Fibroblast of skin of scalp (primary cell): ENCODE measurements around the gene VILL.
"Not testable (repeated sequence)": the region's sequence is repeated elsewhere in the genome, so short reads cannot be mapped to it uniquely, and the experiment has no call there.

ENCODE experiments used
- DNase-seq: peaks from one replicate; pipeline ENCODE4 v3.0.0-alpha.2; 2013

Gene VILL

DNA sequence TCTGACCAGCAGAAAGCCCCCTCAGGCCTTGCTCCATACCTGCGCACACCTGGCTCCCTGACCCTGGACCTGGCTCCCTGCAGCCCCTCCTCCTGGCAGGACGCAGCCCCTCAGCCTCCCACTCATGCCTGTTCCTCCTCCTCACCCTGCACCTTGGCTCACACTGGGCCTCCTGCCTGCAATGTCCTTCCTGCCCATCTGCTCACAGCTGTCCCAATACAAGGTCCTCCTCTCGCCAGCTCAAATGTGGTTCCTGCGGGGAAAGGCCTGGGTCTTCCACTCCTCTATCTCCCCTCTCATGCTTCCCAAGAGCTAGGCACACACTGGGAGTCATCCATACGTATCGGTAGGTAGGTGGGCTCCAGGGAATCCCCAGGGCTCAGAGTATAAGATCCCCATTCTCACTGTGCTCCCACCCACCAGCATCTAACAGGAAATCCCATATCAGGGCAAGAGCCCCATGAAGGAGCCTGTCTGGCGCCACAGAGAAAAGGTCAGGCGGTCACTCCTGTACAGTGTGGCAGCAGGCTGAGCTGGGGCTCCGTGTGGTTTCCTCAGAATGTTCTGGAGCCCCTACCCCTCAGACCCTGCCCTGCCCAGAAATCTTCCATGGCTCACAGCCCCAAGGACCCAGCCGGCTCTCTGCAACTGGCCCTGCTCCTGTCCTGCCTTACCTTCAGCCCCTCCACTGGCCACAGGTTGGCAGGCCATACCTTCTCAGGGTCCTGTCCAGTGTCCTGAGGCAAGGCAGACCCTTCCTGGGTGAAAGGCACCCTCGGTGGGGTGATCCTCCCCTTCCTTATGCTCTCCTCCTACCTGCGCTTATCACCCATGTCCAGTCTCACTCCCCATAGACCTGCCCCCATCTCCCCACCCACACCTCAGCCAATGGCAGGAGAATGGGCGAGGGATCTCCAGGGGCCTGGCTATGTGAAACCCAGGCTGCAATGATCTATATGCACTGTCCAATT is 28.0 kb downstream of the VILL start:
- no peak for DNase-seq

DNA sequence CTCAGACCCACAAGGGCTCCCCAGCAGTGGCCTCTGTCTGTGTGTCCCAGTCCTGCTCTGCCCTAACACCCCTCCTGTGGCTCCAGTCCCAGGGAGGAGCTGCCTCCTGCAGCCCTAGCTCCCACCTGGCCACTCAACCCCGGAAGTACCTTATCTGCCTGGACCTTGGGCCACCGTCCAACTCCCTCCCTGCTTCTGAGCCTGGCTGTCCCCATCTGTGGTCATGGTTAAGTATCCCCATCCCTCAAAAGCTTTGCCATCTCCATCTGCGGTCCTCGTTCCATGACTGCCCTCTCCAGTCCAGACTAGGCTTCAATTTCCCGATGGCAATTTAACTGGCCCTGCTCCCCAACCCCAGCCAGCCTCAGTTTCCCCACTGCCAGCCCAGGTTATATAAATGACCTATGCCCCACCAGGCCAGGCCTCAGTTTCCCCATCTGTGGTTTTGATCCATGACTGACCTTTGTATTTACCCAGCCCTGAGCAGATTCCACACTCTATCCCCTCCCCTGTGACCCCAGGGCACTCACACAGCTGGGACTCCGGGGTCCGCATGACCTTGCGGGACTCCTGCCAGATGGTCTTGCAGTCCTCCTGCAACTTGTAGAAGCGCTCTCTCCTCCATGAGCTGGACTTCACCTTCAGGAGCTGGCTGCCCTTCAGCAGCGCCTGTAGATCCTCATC is 29.2 kb downstream of the VILL start:
- no peak for DNase-seq

DNA sequence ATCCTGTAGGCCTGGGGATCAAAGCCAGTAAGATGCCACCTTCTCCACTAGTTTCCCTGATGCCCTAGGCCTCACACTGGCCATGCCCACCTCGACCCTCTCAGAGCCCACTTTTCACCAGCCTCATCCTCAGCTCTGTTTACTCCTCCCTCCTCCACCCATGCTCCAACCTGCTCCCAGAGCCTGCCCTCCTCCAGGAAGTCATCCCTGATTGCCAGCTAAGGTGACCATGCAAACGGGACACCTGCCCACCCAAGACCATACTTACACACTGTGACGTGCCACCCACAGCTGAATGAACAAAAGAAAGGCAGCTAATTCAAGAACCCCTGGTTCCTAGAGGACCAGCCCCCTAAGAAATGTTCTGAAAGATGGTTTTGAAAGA is 29.7 kb downstream of the VILL start:
- DNase-seq: no peak

DNA sequence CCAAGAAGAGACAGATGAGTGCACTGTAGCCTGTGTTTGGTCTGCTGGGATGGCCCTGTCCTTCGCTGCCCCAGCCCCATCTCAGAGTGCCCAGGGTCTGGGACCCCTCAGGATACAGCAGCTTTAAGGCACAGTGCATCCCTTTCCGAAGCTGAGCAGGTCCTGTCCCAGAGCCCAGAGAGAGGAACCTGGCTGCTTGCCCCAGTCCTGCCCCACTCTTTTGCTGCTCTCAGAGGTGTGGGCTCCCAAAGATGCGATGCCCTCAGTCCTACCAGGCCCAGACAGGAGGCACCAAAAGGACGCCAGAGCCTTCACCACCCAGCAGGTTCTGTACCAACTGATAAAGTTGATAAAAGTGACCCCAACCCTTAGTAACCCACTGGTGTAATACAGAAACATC is 30.6 kb downstream of the VILL start:
- DNase-seq: no peak

DNA sequence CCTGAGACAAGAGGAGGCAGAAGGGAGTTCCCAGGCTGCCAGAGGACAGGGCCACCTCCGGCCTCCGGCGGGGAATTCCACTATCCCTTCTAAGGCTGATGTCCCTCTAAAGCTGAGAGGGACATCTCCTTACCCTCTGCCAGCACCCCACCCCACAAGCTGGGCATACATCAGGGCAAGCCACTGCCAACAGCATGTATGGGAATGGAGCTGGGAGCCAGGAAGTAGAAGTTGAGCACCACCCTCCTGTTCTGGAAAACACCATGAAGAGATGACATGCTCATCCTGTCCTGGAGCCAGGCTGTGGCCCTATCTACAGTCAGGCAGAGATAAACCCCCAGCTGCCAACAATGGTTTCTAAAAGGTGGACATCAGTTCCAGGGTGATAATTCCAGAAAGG is 31.7 kb downstream of the VILL start:
- DNase-seq: no peak

DNA sequence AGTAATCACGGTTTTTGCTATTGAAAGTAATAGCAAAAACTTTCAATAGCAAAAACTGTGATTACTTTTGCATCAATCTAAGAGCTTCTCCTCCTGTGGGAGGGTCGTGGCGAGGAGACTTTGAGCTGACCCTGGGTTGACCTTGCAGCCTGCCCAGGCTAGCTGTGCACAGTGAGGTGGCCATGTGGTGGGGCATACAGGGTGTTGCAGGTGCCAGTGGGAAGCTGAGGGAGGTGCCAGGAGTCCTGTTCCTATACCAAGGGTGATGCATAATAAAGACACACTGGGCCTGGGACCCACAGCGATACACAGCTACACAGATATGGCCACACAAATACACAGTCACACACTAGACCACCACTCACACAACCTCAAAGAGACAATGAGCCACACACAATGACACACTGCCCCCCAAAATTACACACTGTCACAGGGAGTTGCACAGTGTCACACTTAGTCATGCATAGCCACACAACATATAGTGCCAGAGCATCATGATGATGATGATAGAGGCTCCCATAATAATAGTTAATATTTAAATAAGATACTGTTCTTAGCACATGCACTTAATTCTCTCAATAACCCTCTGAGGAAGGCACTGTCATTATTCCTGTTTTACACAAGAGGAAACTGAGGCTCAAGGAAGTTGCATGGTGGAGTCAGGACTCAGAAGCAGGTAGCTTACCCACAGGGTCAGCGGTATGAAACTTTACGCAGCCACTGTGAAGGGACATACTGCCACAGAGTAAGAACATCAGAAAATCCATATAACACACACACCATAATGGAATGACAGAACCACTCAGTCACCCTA is 32.5 kb downstream of the VILL start:
- no peak for DNase-seq

DNA sequence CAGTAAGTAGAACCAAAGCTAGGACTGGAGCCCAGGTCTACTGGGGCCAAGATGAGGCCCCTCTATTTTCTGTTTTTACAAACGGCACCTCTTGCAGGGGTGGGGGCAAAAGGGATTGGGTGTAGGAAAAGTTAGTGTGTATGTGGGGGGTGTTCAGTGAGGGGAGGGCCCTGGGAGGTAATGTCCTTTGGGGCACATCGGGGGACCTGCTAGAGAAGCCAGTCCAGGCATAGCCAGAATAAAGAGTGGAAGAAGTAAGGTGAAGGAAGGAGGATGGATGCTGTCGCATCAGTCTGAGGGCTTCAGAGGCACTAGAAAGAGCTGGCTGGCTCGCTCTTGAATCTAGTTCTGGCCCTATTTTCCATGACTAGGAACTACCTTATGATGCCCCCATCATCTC is 36.3 kb downstream of the VILL start:
- no peak for DNase-seq

DNA sequence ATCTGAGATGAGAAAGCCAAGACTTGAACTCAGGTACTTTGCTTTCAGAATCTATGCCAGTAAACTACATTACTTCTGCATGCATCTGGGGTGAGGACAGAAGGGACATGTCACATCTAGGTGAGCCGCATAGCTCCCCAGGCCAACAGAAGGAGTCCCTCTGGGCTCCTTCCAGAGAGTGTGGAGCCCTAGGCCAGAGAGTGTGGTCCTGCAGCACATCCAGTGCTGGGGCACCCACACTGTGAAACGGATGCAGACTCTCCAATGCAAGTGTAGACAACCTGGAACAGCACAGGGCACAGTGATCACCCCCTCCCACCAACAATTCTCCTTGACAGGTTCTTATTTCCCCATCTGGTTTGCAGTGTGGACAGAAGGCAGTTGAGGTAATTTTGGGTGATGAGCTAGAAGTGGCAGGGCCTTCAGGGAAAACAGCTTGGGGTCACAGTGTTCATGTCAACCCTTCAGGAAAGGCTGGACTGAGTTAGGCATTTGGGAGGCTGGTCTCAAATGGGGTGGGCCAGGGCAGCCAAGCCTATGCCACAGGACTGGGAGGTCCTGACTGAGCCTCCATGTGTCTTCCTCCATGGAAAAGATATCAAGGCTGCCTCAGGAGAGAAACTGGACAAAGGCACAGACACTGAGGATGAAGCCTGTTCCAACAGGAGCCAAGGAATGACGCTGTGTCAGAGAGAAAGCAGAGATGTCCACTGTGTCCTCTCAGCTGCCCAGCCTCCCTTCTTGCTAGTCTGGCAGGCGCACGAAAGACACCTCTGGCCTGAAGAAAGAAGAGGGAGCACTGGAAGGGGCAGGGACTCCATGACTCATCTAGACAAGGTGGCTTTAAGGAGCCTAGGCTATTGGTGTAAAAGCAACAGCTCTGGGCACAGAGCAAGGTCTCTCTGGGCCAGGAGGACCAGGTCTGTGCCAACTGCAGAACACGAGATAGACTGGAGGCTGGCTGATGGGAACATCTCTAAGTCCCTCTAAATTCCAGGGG is 37.2 kb downstream of the VILL start:
- no peak for DNase-seq

DNA sequence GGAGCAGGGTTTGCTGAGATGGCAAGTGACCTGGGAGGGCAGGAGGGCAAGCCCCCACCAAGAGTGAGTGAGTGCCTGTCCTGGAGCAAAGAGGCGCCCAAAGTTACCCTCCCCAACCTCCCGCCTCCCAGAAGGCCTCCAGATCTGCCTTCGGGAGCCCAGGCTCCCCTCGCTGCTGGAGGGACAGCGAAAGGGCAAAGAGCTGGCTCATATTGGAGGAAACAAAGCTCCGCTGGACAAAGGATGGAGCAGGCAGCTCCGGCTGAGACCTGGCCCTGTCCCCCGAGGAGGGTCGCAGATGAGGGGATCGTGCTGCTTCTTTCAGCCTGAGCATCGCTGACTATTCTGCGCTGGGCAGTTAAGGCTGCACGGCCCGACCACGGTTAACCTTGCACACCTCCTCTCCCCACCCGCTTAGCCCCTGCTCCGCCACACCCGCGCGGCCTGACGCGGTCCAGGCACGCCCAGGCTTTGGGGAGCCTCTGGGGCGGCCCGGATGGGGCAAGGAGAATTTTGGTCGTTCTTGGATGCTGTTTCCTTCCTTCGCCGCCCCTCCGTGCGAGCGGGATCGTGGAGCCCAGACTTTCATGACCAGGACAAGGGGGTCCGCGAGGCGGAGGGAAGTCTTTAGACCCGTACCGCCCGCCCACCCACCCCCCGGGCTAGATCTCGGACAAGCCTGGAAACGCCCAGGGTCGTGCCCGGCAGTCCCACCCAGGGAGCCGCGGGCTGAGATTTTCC is 38.2 kb downstream of the VILL start:
- no peak for DNase-seq

DNA sequence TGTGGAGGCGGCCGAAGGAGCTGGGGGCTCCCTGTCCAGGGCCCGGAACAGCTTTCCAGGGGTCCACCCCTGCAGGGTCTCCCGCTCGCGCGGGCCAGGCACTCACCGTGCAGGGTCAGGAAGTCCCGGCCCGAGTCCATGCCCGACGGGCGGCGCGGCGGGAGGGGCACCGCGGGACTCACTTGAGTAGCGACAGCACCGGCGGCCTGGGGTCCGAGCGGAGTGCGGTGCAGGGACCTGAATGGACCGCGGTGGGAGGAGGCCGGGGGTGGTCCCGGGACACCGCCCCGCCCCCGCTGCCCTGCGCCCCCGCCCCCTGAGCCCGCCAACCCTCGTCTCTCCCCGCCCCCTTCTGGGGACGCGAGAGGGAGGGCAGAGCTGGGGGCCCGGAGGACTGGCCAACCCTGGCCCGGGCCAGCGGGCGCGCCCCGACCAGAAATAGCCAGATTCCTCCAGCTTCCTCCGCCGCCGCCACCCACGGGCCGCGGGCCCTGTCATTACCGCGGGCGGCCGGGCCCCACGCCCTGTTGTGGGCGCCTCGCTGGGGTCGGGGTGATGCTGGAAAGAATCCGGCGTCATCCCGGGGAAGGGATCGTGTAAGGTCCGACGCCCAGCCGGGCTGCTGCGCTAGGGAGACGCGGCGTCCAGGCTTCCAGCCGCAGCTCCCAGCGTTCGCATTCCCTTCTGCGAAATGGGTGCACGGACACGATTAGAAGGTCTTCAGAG is 39.0 kb downstream of the VILL start, which contains the start of gene PLCD1:
PLCD1 (minus strand) TSS at position 243 of the 726 bp plus-strand sequence; CDS start at position 140, 103 bp downstream.
- DNase-seq: peak; percentile 78

DNA sequence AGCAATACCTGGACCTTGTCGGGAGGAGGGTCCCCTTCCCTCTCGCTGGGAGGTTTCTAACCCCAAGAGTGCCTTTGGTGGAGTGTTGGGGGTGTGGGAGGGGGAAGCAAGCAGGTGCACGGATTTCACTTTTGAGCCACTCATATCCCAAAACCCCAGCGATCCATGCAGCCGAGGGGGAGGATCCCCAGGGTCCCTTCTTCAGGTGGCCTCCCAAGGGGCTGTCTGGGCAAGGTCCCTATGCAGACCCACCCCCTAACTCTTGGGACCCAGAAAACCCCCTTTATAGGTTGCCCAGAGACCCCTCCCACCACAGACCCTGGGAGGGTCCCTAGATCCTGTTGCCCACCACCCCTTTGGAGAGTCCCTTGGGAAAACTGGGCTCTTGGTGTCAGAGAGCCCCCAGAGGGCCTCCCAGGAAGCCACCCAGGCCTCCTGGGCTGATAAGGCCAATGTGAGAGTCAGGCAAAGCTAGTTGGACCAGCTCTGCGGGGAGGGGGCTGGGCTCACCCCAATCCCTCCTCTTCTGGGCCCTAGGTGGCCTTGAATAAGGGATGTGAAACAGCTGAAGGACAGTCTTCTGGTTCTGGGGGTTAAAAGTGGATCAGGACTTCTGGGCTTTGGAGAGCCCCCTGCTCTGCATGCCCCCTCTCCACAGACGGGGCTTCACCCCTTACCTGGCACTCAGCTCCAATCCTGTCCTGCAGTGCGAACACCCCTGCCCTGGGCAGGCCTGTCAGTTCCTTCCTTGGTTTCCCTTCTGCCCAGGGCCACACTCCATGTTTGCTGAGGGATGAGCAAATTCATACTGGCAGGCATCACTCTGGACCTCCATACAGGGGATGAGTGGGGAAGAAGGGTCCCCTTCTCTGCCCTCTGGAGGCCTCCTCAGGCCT is 39.8 kb downstream of the VILL start:
- DNase-seq: no peak

DNA sequence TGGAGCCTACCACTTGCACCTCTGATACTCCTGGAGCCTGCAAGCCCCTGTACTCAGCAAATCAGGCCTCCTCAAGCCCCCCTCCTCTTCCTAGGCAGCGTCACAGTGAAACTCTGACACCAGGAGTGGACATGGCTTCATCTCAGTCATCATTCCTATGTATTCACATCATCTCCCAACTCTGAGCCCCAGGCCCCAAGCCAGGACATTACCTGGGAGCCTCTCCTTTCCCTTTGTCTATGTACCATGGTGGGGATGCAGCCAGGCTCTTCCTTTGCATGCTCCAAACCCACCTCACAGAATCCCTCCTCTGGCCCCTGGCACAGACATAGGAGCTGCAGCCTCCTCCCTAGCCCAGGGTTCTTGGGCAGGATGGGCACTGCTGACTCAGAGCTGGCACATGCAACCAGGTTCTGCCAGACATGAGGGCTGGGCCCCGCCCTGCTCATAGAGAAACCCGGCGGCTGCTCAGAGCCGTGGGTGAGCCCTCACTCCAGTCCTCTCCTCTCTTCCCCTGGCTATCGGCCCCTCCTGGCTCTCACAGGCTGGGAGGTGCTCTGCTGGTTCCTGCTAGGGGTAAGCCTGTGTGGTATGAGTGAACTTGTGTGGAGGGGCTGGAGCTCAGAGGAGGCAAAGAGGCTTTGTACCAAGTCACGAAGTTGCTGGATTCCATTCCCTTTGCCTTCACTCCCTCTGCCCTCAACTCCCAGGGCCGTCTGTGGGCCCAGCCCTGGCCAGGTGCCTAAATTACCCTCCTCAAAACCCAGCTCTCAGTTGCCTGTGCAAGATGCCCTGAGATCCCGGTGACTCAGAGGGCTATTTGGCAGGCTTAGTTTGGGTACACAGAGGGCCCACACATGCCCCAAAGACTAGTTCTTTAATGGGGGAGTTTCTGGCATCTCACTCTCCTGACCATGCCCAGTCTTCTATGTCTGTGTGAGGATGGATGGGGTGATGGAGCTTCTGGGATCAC is 40.7 kb downstream of the VILL start:
- no peak for DNase-seq

DNA sequence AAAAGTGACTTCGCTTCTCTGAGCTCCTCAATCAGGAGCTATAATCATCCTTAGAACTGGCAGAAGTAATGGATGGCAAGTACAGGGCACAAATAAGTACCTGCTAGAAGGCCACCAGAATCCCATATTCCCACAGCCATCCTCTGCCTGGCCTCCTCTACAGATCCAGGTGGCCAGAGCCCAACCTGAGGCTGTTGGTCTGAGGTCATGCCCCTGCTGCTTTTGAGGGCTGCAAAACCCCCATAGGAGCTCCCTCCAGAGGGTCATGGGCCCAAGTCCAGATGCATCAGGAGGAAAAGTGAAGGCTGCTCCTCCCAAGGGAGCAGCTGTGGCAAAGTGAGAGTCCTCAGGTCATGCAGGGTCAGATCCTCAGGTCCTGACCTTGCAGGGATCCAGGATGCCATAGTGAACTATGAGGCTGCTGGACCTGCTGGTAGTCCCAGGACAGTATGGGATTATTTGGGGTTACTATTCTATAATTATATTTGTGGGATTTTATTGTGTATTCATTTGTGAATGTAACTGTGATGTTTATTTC is 41.8 kb downstream of the VILL start:
- DNase-seq: no peak

DNA sequence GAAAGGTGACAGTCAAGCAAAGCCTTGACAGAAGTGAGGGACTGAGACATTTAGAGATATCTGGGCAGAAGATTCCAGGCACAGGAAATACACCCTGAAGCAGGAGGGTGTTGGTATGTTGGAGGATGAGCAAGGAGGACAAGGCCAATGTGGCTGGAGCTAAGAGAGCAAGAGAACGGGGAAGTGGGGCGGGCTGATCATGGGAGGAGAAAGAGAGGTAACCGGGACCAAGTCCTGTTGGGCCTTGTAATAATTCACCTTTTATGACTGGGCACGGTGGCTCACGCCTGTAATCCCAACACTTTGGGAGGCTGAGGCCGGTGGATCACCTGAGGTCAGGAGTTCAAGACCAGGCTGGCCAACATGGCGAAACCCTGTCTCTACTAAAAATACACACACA is 43.0 kb downstream of the VILL start:
- not testable (repeated sequence) for DNase-seq

DNA sequence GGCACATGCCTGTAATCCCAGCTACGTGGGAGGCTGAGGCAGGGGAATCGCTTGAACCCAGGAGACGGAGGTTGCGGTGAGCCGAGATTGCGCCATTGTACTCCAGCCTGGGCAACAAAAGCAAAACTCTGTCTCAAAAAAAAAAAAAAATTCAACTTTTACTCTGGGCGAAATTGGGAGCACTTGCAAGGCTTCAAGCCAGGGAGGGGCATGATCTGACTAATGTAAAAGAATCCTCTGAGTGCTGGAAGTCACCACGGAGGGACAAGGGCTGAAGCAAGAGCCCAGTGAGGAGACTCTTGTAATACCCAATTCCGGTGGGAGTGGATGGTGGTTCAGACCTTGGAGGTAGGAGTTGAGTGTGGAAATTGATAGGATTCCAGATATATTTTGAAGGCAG is 43.7 kb downstream of the VILL start:
- DNase-seq: not testable (repeated sequence)

DNA sequence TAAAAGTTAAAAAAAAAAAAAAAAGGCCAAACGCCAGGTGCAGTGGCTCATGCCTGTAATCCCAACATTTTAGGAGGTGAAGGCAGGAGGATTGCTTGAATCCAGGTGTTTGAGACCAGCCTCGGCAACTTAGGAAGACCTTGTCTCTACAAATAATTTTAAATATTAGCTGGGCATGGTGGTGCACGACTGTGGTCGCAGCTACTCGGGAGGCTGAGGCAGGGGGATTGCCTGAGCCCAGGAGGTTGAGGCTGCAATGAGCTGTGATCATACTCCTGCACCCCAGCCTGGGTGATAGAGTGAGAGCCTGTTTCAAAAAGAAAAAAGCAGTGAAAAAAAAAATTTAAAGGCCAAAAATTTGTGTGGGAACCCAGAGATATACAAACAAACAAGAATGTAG is 45.7 kb downstream of the VILL start:
- no peak for DNase-seq

DNA sequence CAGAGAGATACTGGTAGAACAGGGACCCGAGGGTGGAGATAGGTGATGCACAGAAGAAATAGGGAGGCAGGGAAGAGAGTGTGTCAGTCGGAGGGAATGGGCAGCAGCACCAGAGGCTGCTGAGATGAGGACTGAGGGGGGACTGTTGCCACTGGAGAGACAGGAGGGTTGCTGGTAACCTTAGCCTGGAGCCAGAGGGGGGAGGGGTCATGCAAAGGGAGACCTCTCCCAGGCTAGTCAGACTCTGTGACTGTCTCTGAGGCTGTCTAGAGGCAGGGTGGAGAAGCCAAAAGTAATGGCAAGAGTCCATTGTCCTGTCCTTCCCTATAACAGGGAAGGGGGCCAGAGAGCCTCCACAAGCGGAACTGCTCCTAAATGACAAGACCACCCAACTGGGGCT is 46.3 kb downstream of the VILL start:
- DNase-seq: no peak
